GM20000 (cell line): ENCODE measurements around the gene OLIG2.

Experiments
- DNase-seq: peaks from one replicate; pipeline ENCODE4 v3.0.0; 2012; ENCODE audit warnings: low spot score
- TF ChIP-seq, protein P1 (sequence below): IDR thresholded peaks from 2 replicates; pipeline ENCODE4 v1.5.1; 2012; ENCODE audit warnings: mild to moderate bottlenecking, control low read depth; ENCODE audit errors: extremely low read depth, missing control alignments

Gene OLIG2

DNA sequence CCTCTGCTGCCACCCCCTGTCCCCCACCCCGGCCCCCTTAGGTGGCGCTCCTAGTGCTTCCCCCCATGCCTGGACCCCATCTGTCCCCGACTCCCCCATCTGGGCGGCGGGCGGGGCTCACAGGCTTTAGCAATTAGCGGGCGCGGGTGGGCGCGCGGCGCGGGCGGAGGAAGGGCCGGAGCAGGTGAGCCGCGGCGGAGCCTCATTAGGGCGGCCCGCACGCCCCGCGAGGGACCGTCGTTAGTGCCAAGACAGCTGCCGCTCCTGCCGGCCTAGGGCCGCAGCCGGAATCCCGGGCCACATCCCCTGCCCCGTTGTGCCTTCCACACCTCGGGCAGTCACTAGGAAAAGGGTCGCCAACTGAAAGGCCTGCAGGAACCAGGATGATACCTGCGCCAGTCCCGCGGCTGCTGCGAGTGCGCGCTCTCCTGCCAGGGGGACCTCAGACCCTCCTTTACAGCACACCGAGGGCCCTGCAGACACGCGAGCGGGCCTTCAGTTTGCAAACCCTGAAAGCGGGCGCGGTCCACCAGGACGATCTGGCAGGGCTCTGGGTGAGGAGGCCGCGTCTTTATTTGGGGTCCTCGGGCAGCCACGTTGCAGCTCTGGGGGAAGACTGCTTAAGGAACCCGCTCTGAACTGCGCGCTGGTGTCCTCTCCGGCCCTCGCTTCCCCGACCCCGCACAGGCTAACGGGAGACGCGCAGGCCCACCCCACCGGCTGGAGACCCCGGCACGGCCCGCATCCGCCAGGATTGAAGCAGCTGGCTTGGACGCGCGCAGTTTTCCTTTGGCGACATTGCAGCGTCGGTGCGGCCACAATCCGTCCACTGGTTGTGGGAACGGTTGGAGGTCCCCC is 7.6 kb downstream of the OLIG2 start:
- TF ChIP-seq, protein P1, sequence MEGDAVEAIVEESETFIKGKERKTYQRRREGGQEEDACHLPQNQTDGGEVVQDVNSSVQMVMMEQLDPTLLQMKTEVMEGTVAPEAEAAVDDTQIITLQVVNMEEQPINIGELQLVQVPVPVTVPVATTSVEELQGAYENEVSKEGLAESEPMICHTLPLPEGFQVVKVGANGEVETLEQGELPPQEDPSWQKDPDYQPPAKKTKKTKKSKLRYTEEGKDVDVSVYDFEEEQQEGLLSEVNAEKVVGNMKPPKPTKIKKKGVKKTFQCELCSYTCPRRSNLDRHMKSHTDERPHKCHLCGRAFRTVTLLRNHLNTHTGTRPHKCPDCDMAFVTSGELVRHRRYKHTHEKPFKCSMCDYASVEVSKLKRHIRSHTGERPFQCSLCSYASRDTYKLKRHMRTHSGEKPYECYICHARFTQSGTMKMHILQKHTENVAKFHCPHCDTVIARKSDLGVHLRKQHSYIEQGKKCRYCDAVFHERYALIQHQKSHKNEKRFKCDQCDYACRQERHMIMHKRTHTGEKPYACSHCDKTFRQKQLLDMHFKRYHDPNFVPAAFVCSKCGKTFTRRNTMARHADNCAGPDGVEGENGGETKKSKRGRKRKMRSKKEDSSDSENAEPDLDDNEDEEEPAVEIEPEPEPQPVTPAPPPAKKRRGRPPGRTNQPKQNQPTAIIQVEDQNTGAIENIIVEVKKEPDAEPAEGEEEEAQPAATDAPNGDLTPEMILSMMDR = no peak
- DNase-seq = peak; percentile 24

DNA sequence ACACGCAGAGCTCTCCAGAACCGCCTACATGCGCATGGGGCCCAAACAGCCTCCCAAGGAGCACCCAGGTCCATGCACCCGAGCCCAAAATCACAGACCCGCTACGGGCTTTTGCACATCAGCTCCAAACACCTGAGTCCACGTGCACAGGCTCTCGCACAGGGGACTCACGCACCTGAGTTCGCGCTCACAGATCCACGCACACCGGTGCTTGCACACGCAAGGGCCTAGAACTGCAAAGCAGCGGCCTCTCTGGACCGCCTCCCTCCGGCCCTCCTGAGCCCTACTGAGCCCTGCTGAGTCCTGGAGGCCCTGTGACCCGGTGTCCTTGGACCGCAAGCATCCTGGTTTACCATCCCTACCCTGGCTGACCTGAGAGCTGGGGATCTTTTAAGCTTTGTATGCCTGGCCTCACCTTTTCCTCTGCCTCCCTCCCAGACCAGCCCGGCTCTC is 8.3 kb downstream of the OLIG2 start:
- no peak for DNase-seq
- TF ChIP-seq, protein P1 = no peak

GRCh38 chr21:33035147-33035546 is 9.4 kb downstream of the OLIG2 start:
- no peak for DNase-seq
- TF ChIP-seq, protein P1 = no peak

DNA sequence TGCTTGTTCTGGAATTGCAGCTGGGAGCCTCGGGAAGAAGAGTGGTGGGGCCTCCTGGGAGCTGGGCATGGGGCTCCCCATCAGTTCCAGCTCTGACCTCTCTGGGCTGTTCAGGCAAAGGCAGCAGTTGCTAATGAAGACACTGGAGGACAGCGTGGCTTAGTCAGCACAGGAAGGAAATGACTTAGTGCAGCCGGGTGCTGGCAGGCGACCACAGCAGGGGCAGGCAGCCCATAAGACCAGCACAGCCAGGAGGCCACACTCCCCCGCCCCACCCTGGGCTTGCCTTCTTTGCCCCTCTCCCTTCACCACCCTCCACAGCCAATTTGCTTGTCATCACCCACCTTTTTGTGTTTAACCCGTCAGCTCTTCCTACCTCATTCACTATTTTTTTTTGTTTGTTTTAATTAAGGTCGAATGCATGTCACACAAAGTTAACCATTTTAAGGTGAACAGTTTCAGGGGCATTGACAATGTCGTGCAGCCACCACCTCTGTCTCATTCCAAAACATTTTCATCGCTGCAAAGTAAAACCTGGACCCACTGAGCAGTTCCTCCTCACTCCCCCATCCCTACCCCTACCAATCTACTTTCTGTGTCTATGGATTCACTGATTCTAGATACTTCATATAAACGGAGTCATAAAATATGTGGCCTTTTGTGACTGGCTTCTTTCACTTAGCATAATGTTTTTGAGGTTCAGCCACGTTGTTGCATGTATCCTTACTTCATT is 10.9 kb downstream of the OLIG2 start:
- peak; percentile 51 for DNase-seq
- TF ChIP-seq, protein P1 = no peak

- DNase-seq = no peak
- TF ChIP-seq, protein P1 = no peak
Observed at GRCh38 chr21:33037501-33037900, 11.8 kb downstream of the OLIG2 start.

DNA sequence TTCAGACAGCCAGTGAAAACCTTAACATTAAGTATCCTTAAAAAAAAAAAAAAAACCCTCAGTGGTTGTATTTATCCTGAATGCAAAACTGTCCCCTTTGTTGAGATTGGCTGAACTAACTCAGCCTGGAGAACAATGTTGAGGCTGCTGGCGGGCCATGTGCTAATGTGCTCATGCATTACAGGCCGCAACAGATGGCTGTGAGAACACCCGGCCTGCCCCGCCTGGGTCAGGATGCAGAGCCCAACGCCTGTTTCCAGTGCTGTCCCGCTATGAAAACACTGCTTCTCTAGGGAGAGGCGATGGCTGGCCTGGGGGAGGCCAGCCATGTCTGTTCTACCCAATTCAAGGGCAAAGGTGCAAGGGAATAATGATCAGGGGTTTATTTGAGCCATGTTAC is 13.8 kb downstream of the OLIG2 start:
- DNase-seq = no peak

GRCh38 chr21:33040215-33040614 is 14.5 kb downstream of the OLIG2 start:
- no peak for DNase-seq

More for the DNA sequence above, 13.8 kb downstream of the OLIG2 start:
- TF ChIP-seq, protein P1 = no peak

More at GRCh38 chr21:33040215-33040614, 14.5 kb downstream of the OLIG2 start:
- TF ChIP-seq, protein P1 = no peak
